Measurements from ENCODE around the gene CD79A. TPM values are rescaled to one million over a fixed set of nuclear protein-coding genes. Genes with fewer than 3 reads are reported as not detected.

Gene CD79A
- total RNA-seq, 1 experiment from 2014 or later: 1.0 TPM

DNA sequence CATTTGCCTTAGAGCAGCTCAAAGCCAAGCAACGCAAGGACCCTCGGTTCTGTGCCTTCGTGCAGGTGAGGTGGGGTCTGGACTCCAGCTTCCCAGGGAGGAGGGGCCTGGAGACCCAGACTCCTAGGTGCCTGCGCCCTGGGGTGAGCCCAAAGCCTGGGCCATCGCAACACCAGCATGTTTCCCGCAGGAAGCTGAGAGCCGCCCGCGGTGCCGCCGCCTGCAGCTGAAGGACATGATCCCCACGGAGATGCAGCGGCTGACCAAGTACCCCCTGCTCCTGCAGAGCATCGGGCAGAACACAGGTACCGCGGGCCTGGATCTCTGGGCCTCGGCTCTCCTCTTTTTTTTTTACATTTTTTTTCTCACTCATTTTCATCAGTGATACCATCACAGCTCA, 25.5 kb downstream of the CD79A start:
- no peak for DNase-seq (ENCODE audit: low spot score)
- in situ Hi-C loops (cut with HindIII; ENCODE audit: low sequenced_read_pairs): no loop called here

GRCh38 chr19:41903193-41903953, 26.3 kb downstream of the CD79A start:
- no peak for DNase-seq (ENCODE audit: low spot score)
- in situ Hi-C loops (cut with HindIII; ENCODE audit: low sequenced_read_pairs): no loop called here

DNA sequence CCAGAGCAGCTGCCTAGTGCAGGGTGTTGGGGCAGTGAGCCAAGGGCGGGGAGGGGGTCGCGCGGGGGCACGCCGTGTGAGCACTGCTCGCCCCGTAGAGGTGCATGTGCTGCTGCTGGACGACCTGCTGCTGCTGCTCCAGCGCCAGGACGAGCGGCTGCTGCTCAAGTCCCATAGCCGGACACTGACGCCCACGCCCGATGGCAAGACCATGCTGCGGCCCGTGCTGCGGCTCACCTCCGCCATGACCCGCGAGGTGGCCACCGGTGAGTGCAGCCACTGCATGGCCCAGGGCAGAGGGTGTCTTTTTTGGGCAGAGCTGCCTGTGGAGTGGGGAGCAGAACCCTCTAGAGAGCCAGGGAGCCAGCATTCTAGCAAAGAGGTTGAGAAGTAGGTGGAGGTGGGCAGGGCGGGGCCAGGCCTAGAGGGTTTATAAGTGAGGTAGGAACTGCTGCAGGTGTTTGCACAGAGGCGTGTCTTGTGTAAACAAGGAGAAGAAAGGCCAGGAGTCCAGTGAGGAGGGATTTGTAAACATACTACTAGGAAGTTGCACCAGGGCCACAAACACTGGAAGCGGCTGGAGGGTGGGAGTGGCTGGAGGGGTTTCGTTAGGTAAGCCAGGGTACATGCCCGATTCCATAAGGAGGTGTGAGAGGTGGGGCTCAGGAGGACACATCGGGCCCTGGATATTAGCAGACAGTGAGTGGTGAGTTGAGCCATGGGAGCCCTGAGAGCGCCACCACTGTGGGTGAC, 27.2 kb downstream of the CD79A start:
- DNase-seq (ENCODE audit: low spot score): no peak
- in situ Hi-C loops (cut with HindIII; ENCODE audit: low sequenced_read_pairs): no loop called here

DNA sequence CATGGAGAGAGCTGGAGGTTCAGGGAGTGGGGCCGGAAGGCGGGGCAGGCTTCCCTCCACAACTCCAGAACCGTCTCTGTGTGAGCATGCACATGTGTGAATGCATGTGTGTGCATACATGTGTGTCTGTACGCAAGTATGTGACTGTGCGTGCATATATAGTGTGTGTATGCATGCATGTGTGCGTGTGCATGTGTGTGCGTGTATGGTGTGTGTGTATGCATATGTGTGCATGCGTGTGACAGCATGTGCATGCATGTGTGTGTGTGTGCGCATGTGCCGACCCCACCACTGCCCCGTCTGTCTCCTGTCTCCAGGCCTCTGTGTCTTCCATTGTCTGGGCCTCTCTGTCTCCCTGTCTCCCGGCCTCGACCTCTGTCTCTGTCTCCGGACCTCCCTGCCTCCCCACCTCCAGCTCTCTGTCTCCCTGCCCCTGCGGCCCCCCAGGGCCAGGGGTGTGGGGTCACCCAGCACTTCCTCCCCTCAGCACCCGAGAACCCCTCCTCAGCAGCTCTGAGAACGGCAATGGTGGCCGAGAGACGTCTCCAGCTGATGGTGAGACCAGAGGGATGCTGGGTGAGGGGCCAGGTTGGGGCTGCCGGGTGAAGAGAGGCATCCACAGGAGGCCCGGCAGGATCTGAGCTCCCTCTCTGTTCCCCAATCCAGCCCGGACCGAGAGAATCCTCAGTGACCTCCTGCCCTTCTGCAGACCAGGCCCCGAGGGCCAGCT, 28.4 kb downstream of the CD79A start:
- in situ Hi-C loops (cut with HindIII; ENCODE audit: low sequenced_read_pairs): no loop called here
- DNase-seq (ENCODE audit: low spot score): no peak

GRCh38 chr19:41906271-41906670, 29.2 kb downstream of the CD79A start:
- DNase-seq (ENCODE audit: low spot score): no peak
- in situ Hi-C loops (cut with HindIII; ENCODE audit: low sequenced_read_pairs): no loop called here

DNA sequence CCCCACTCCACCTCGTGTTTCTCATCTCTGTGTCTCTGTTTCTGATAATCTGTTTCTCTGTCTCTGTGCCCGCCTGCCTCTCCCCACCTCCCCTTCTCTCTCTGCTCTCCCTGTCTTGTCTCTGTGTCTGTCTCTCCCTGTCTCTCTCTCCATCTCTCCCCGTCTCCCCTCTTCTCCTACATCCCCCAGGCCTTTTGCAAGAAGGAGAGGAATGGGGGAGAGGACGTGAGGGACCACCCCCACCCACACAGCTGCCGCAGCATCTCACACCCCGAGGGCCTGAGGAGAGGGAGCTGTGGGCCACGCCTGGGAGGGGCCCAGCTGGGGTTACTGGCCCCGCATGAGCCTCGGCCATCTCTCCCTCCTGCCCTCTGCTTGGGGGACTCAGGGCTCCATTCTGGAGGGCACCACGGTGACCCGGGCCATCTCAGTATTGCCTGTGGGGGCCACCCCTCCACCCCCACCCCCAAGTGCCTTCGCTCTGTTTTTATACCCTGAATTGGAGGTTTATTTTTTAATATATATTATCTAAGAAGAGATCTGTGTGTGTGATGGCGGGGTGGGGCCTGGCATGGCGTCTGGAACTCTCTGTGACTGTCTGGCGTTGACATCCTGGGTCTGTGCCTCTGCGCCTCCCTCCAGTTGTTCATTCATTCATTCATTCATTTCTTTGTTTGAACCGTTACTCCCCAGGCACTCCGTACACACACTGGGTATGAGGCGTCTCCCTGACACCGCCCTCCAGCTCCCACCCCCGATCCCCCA, 30.0 kb downstream of the CD79A start:
- in situ Hi-C loops (cut with HindIII; ENCODE audit: low sequenced_read_pairs): no loop called here

DNA sequence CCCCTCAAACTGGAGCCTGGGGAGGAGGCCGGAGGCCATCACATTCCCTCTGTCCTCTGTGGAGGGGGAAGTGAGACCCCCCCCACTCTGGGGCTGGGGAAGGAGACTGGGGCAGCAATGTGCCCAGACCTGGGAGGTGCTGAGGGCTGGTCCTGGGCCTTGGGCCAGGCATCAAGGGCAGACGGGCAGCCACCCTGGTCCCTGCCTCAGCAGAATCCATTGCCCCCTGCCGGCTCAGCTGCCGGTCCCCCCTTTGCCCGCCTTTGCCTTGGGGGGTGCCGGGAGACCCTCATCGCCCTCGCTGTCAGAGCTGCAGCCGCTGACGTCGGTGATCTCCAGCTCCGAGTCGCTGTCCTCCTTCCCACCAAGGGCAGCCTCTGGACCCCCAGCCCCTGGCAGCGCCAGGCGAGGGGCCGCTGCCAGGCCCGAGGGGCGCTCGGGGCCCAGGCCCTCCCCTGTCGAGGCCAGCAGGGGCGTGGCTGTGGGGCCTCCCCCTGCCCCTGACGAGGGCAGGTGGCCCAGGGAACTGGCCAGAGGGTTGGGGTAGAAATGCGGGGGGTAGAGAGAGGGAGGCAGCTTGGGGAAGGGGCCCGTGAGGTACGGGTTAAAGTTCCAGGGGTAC, 31.0 kb downstream of the CD79A start:
- in situ Hi-C loops (cut with HindIII; ENCODE audit: low sequenced_read_pairs): no loop called here
- no peak for DNase-seq (ENCODE audit: low spot score)

More for the DNA sequence above, 30.0 kb downstream of the CD79A start:
- DNase-seq (ENCODE audit: low spot score): no peak

DNA sequence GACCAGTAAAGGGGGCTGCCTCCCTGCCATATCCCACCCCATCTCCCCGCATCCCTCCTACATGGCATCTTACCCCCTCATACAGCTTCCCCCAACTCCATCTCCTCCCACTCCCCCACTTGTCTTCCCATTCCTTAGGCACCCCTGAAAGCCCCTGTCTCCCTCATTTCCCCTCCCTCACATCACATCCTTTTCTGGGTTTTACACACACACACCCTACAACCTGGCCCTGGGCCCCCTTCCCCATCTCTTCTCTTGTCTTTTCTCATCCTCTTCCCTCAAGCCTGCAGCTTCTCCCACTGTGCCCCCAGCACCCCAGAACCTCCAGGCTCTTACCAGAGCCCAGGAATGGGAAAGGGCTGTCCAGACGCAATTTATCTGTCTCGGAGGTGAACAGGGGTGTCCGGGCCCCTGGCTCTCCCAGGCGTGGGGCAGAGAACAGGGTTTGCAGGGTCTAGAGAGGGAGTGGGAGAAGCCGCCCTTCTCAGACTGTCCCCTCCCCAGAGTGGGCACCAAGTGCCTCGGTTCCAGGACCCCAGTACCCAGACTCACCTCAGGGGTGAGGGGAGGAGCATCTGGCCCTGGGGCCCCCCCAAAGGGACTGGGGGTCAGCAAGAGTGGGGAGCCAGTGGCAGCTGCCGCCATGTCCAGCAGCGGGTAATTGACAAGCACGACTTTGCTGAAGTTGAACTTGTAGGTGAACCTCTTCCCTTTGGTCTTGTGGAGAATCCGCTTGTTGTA, 31.8 kb downstream of the CD79A start:
- DNase-seq (ENCODE audit: low spot score): no peak
- in situ Hi-C loops (cut with HindIII; ENCODE audit: low sequenced_read_pairs): no loop called here

DNA sequence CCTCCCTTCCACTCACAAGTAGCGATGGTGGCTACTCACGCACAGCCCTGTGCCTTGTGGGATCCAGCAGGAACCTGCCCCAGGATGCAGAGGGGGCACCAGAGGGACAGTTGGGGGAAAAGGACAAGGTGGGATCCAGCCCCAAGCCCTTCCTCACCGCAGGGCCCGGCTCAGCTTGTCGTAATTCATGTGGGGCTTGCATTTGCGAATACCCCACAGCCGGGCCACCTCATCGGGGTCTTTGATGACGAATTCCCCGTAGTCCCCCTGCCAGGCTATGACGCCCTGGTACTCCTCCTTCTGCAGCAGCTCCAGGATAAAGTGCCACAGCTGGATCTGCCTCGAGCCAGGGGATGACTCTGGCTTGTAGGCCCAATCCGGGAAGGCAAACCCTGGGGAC, 32.6 kb downstream of the CD79A start:
- in situ Hi-C loops (cut with HindIII; ENCODE audit: low sequenced_read_pairs): no loop called here
- no peak for DNase-seq (ENCODE audit: low spot score)

- no peak for DNase-seq (ENCODE audit: low spot score)
- in situ Hi-C loops (cut with HindIII; ENCODE audit: low sequenced_read_pairs): no loop called here
Observed at GRCh38 chr19:41910240-41910991, 33.3 kb downstream of the CD79A start.

GRCh38 chr19:41910992-41911888, 34.2 kb downstream of the CD79A start:
- no peak for DNase-seq (ENCODE audit: low spot score)
- in situ Hi-C loops (cut with HindIII; ENCODE audit: low sequenced_read_pairs): no loop called here

DNA sequence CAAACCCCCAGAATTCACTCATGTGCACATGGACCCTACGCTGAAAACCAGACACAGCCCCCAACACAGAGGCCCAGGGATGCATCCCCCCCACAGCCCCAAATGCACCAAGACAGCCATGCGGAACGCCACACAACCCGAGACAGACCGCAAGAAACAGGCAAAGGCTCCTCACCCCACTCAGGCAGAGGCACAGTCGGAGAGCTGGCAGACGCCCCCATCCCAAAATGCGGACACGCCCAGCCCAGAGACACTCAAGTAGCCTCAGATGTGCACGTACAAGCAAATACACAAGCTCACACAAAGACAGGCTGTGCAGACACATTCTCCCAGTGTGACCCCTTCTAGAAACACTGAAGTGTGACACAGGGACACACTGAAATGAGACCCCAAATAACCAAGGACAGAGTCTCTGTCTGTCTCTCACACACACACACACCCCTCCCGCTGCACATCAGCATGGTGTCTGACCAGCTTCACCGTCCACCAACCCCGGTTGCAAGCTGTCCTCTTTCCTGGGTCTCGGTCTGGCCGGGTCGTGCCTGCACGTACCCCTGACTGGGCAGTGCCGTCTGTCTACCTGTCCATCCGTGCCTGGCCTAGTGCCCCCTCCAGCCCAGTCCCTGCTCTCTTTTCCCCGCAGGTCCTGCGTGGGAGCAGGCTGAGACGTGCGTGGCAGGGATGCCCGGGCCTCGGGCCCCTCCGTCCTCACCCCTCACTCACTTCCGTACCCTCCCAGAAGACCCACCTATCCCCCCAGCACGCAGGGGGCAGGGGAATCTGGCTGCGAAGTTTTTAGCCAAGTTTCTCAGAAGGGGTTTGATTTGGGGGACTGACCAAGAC, 35.0 kb downstream of the CD79A start:
- DNase-seq (ENCODE audit: low spot score): no peak
- in situ Hi-C loops (cut with HindIII; ENCODE audit: low sequenced_read_pairs): no loop called here

DNA sequence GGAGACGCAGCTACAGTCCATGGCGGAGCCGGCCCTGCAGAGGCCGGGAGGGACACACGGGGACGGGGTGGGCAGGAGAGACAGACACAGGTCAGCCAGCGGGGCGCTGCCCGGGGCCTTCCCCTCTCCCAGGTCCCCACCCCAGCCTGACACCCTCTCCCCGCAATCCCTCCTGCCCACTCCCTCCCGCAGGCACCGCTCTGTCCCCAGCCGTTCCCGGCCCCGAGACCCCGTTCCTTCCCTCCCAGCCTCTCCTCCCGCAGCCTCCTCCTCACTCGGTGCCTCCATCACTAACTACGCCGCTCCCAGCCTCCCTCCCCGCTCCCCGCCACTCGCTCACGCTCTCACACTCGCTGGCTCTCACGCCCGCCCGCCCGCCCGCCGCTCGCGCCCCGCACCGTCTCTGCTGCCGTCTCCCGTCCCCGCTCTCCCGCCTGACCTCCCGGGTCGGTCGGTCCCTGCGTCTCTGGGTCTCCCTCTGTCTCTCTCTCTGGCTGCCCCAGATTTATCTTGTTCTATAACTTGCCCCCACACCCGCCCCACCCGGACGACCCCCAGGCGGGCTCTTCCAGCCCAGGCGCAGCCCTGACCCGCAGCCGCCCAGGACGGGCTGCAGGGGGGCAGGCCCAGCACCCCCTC, 35.9 kb downstream of the CD79A start:
- in situ Hi-C loops (cut with HindIII; ENCODE audit: low sequenced_read_pairs): no loop called here
- no peak for DNase-seq (ENCODE audit: low spot score)

DNA sequence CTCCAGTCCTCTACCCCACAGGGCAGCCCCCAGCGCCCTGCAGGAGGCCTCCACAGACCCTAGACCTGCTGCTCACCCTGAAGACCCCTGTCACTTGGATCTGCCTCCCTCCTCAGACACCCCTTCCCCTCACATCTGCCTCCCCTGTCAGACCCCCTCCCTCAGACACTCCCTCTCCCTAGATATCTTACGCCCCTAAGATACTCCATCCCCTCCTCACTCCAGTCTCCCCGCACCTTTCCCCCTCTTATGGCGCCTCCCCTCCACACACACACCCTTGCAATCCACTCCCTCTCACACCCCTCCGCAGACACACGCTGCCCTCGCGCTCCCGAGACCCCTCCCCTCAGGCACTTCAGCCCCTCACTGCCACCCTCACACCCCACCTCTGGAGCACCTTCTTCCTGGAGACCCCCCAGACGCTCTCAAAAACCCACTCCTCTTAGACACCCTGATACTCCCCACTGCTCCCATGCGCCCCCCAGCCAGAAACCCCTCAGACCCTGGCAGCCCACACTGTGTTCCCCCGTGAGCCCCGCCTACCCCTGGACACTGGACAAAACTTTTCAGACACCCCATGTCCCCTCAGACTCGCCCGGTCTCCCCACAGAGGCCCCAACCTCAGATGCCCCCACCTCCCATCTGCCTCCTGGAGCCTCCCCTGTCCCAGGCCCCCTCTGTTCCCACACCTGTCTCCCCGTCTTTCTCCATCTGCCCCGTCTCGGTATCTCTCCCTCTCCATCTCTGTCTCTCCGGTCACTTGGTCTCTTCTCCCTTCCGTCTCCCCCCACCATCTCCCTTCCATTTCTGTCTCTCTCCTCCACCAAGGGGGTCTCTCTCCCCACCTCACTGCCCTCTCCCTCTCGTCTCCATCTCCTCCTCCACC, 36.7 kb downstream of the CD79A start:
- in situ Hi-C loops (cut with HindIII; ENCODE audit: low sequenced_read_pairs): no loop called here
- DNase-seq (ENCODE audit: low spot score): no peak
